ENCODE data around the gene MAMDC2. TPM values are rescaled to one million over a fixed set of nuclear protein-coding genes. Genes with fewer than 3 reads are reported as not detected.

MAMDC2 gene
- total and polyA plus RNA-seq, 5 donors from 2014 or later: 0.10 TPM; not detected in 4

DNA sequence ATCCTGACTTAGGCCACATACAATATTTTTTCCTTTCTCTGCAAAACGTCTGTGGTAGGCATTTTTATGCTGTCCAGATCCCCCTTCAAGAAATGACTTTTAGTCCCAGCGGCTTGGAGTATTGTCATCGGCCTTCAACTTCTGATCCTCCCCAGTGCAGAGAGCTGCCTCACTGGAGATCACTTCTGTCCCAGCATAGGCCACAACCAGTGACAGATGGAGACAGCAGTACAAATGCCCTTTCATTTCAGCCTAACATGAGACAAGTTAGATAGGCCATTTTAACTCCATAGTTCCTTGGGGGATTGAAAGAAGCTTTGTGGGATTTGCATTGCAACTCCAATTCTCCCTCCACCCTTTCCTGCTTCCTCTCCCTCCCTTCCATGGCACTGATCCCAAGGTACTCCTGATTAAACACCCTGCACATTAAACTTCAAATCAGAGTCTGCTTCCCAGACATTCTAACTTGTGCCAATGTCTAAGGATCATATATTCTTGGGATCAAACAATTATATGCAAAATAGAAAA, 3.2 kb upstream of the MAMDC2 start:
- Mint-ChIP-seq H3K9me3 (peaks cover 0 to 10% (median 4%) of the 10 kb centered on the region in 7 donors), H3K4me1 (peaks cover 0 to 6% (median 3%) of the 10 kb centered on the region in 4 donors), H3K4me3 (no peak overlapping the region), H3K27ac (no peak overlapping the region), H3K36me3 (no peaks in the 10 kb centered on the region), H3K27me3 (peaks cover 31% of the 10 kb centered on the region)
- DNase-seq: no peak
- no peak overlapping the region for H3K27ac ChIP-seq (ENCODE audit: insufficient read depth, low read length, poor library complexity, severe bottlenecking)
- H3K9me3 ChIP-seq (ENCODE audit: control insufficient read depth in 2 of 2, low read length in 2 of 2): peaks cover 0 to 2% of the 10 kb centered on the region in 2 experiments
- no peaks in the 10 kb centered on the region for H3K36me3 ChIP-seq (ENCODE audit: control insufficient read depth, insufficient read depth, low read length)
- H3K4me1 ChIP-seq (ENCODE audit: control insufficient read depth, insufficient read depth, low read length, poor library complexity, severe bottlenecking): no peaks in the 10 kb centered on the region
- no peak overlapping the region for H3K4me3 ChIP-seq (ENCODE audit: low read depth, low read length)
- no peak for ATAC-seq (ENCODE audit: low read depth in 2 of 2)
- peaks cover 5% of the 10 kb centered on the region for H3K27me3 ChIP-seq (ENCODE audit: control insufficient read depth, insufficient read depth, low read length)

- Mint-ChIP-seq H3K36me3 (no peaks in the 10 kb centered on the region), H3K9me3 (peaks cover 0 to 10% (median 4%) of the 10 kb centered on the region in 7 donors), H3K4me1 (peaks cover 0 to 6% (median 3%) of the 10 kb centered on the region in 4 donors), H3K27me3 (peaks cover 36% of the 10 kb centered on the region), H3K27ac (no peak overlapping the region), H3K4me3 (no peak overlapping the region)
- DNase-seq: no peak
- Histone ChIP-seq H3K36me3 (ENCODE audit: control insufficient read depth, insufficient read depth, low read length) (no peaks in the 10 kb centered on the region), H3K27ac (ENCODE audit: insufficient read depth, low read length, poor library complexity, severe bottlenecking) (no peak overlapping the region), H3K27me3 (ENCODE audit: control insufficient read depth, insufficient read depth, low read length) (peaks cover 5% of the 10 kb centered on the region), H3K4me3 (ENCODE audit: low read depth, low read length) (no peak overlapping the region), H3K9me3 (ENCODE audit: control insufficient read depth in 2 of 2, low read length in 2 of 2) (peaks cover 0 to 2% of the 10 kb centered on the region in 2 experiments), H3K4me1 (ENCODE audit: control insufficient read depth, insufficient read depth, low read length, poor library complexity, severe bottlenecking) (no peaks in the 10 kb centered on the region)
- no peak for ATAC-seq (ENCODE audit: low read depth in 2 of 2)
These were observed 1.0 kb upstream of the MAMDC2 start for GRCh38 chr9:70042461-70043215.

DNA sequence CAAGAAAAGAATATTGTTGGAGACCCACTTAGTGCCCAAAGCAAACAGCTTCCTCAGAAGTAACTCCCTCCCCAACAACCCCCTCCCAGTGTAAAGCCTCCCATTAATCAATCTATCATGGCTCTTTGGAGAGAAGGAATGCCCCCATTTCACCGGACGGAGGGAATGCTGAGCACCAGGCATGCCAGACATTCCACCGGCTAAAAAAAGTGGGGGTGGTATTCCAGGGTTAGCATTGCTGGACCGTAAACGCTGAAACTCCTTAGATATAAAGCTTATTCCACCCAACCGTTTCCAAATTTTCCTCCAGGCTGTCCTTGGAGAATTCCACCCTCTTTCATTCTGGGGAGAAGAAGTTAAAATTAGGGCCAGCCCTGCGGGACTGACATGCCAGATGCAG, 363 bp upstream of the MAMDC2 start:
- H3K36me3 Mint-ChIP-seq: no peaks in the 10 kb centered on the region
- peaks cover 40% of the 10 kb centered on the region for H3K27me3 Mint-ChIP-seq
- H3K4me1 Mint-ChIP-seq: peaks cover 0 to 6% (median 3%) of the 10 kb centered on the region in 4 donors

GRCh38 chr9:70044490-70045307, 1.1 kb downstream of the MAMDC2 start:
- H3K4me3 ChIP-seq (ENCODE audit: low read depth, low read length): no peak overlapping the region
- peak in 1 of 3 donors; percentile 33 for DNase-seq
- H3K27me3 Mint-ChIP-seq: peaks cover 40% of the 10 kb centered on the region

More for the DNA sequence above, 363 bp upstream of the MAMDC2 start:
- ATAC-seq (ENCODE audit: low read depth in 2 of 2) (no peak), DNase-seq (no peak)
- H3K4me3 ChIP-seq (ENCODE audit: low read depth, low read length): no peak overlapping the region
- no peaks in the 10 kb centered on the region for H3K36me3 ChIP-seq (ENCODE audit: control insufficient read depth, insufficient read depth, low read length)
- peaks cover 0 to under 1% of the 10 kb centered on the region in 2 experiments for H3K9me3 ChIP-seq (ENCODE audit: control insufficient read depth in 2 of 2, low read length in 2 of 2)
- H3K27me3 ChIP-seq (ENCODE audit: control insufficient read depth, insufficient read depth, low read length): peaks cover 5% of the 10 kb centered on the region
- no peak overlapping the region for H3K27ac Mint-ChIP-seq
- H3K27ac ChIP-seq (ENCODE audit: insufficient read depth, low read length, poor library complexity, severe bottlenecking): no peak overlapping the region
- no peaks in the 10 kb centered on the region for H3K4me1 ChIP-seq (ENCODE audit: control insufficient read depth, insufficient read depth, low read length, poor library complexity, severe bottlenecking)
- H3K4me3 Mint-ChIP-seq: no peak overlapping the region
- H3K9me3 Mint-ChIP-seq: peaks cover 0 to 6% (median under 1%) of the 10 kb centered on the region in 7 donors

GRCh38 chr9:70045452-70045851, 1.8 kb downstream of the MAMDC2 start:
- no peak overlapping the region for H3K27ac Mint-ChIP-seq
- Histone ChIP-seq H3K27me3 (ENCODE audit: control insufficient read depth, insufficient read depth, low read length) (peaks cover 5% of the 10 kb centered on the region), H3K27ac (ENCODE audit: insufficient read depth, low read length, poor library complexity, severe bottlenecking) (no peak overlapping the region), H3K36me3 (ENCODE audit: control insufficient read depth, insufficient read depth, low read length) (no peaks in the 10 kb centered on the region), H3K9me3 (ENCODE audit: control insufficient read depth in 2 of 2, low read length in 2 of 2) (no peaks in the 10 kb centered on the region), H3K4me1 (ENCODE audit: control insufficient read depth, insufficient read depth, low read length, poor library complexity, severe bottlenecking) (no peaks in the 10 kb centered on the region), H3K4me3 (ENCODE audit: low read depth, low read length) (no peak overlapping the region)
- DNase-seq (no peak), ATAC-seq (ENCODE audit: low read depth in 2 of 2) (no peak)
- peaks cover 0 to 6% (median 0%) of the 10 kb centered on the region in 7 donors for H3K9me3 Mint-ChIP-seq
- peaks cover 0 to 6% (median 3%) of the 10 kb centered on the region in 4 donors for H3K4me1 Mint-ChIP-seq
- H3K36me3 Mint-ChIP-seq: no peaks in the 10 kb centered on the region
- H3K27me3 Mint-ChIP-seq: peaks cover 39% of the 10 kb centered on the region
- H3K4me3 Mint-ChIP-seq: peak overlapping the region in 1 of 4 donors; percentile 31

More at GRCh38 chr9:70044490-70045307, 1.1 kb downstream of the MAMDC2 start:
- peaks cover 0 to 6% (median 0%) of the 10 kb centered on the region in 7 donors for H3K9me3 Mint-ChIP-seq
- Histone ChIP-seq H3K27me3 (ENCODE audit: control insufficient read depth, insufficient read depth, low read length) (peaks cover 5% of the 10 kb centered on the region), H3K9me3 (ENCODE audit: control insufficient read depth in 2 of 2, low read length in 2 of 2) (no peaks in the 10 kb centered on the region), H3K36me3 (ENCODE audit: control insufficient read depth, insufficient read depth, low read length) (no peaks in the 10 kb centered on the region), H3K4me1 (ENCODE audit: control insufficient read depth, insufficient read depth, low read length, poor library complexity, severe bottlenecking) (no peaks in the 10 kb centered on the region), H3K27ac (ENCODE audit: insufficient read depth, low read length, poor library complexity, severe bottlenecking) (no peak overlapping the region)
- H3K27ac Mint-ChIP-seq: no peak overlapping the region
- no peak for ATAC-seq (ENCODE audit: low read depth in 2 of 2)
- peaks cover 0 to 6% (median 3%) of the 10 kb centered on the region in 4 donors for H3K4me1 Mint-ChIP-seq
- no peaks in the 10 kb centered on the region for H3K36me3 Mint-ChIP-seq
- peak overlapping the region in 2 of 4 donors; percentile 26 to 34 for H3K4me3 Mint-ChIP-seq

DNA sequence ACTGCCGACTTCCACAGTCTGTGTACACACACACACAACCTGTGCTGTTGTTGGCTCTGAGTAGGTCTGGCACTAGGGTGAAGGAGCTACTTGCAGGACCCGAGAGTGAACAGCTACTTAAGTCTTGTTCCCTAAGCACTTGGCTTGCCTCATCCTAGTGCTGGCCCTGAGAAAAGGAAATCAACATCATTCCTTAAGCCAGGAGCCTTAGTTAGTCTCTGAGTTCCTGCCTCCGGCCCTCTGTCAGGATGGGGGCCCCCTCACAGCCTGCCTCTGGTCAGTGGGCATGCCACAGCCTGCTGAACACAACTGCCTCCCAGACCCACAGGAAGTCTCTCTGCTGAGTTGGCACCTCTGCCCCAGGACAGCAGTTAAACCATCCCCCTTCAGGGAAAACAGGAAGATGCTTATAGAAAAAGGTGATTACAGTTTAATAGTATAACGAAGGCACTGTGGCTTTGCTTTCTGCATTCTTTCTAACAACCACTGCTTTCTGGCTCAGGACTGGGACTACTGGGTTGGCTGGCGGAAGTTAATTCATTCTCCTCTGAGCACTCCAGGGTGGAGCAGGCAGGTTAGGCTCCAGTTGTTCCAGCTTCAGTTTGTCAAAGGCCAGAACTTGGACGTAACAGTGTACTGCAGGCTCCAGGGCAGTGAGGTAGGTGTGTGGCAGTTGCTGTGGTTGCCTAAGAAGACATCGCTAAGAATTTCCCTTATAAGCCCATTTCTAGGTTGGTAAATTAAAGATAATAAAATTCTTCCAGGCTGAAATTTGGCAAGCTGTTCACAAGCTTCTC, 2.8 kb downstream of the MAMDC2 start:
- H3K27ac Mint-ChIP-seq: no peak overlapping the region
- Histone ChIP-seq H3K9me3 (ENCODE audit: control insufficient read depth in 2 of 2, low read length in 2 of 2) (no peaks in the 10 kb centered on the region), H3K27me3 (ENCODE audit: control insufficient read depth, insufficient read depth, low read length) (peaks cover 5% of the 10 kb centered on the region), H3K4me1 (ENCODE audit: control insufficient read depth, insufficient read depth, low read length, poor library complexity, severe bottlenecking) (no peaks in the 10 kb centered on the region), H3K27ac (ENCODE audit: insufficient read depth, low read length, poor library complexity, severe bottlenecking) (no peak overlapping the region), H3K36me3 (ENCODE audit: control insufficient read depth, insufficient read depth, low read length) (no peaks in the 10 kb centered on the region), H3K4me3 (ENCODE audit: low read depth, low read length) (no peak overlapping the region)
- ATAC-seq (ENCODE audit: low read depth in 2 of 2): no peak
- peaks cover 0 to 6% (median 0%) of the 10 kb centered on the region in 7 donors for H3K9me3 Mint-ChIP-seq
- H3K4me1 Mint-ChIP-seq: peaks cover 0 to 6% (median 3%) of the 10 kb centered on the region in 4 donors
- no peak for DNase-seq
- peaks cover 35% of the 10 kb centered on the region for H3K27me3 Mint-ChIP-seq
- no peak overlapping the region for H3K4me3 Mint-ChIP-seq
- H3K36me3 Mint-ChIP-seq: no peaks in the 10 kb centered on the region

DNA sequence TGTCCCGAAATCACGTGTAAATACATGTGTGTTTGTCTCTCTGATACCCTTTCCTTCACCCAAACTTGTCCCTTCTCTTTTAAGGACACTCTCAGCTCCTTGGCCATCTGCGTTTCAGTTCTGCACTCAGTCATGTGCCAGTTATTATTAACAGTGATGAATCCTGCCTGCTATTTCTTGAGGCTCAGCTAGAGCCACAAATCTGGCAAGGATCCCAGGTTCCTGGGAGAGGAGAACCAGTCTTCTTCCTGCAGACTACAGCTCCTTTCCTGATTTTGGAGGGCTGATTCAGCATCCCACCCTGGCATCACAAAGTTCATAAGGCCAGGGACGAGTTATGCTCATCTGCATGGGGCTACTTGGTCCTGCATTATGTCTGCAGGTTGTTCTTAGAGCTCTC, 5.6 kb downstream of the MAMDC2 start:
- Mint-ChIP-seq H3K27me3 (peaks cover 32% of the 10 kb centered on the region), H3K4me1 (peaks cover 0 to 6% (median 3%) of the 10 kb centered on the region in 4 donors), H3K36me3 (no peaks in the 10 kb centered on the region), H3K4me3 (no peak overlapping the region), H3K9me3 (peaks cover 0 to 8% (median 0%) of the 10 kb centered on the region in 7 donors), H3K27ac (no peak overlapping the region)
- no peaks in the 10 kb centered on the region for H3K4me1 ChIP-seq (ENCODE audit: control insufficient read depth, insufficient read depth, low read length, poor library complexity, severe bottlenecking)
- no peak overlapping the region for H3K4me3 ChIP-seq (ENCODE audit: low read depth, low read length)
- no peaks in the 10 kb centered on the region for H3K36me3 ChIP-seq (ENCODE audit: control insufficient read depth, insufficient read depth, low read length)
- ATAC-seq (ENCODE audit: low read depth in 2 of 2): no peak
- peaks cover 4% of the 10 kb centered on the region for H3K27me3 ChIP-seq (ENCODE audit: control insufficient read depth, insufficient read depth, low read length)
- DNase-seq: no peak
- H3K27ac ChIP-seq (ENCODE audit: insufficient read depth, low read length, poor library complexity, severe bottlenecking): no peak overlapping the region
- no peaks in the 10 kb centered on the region for H3K9me3 ChIP-seq (ENCODE audit: control insufficient read depth in 2 of 2, low read length in 2 of 2)
